A673 (cell line): ENCODE results near the gene TACC2. TPM values are rescaled to one million over a fixed set of nuclear protein-coding genes. Genes with fewer than 3 reads are reported as not detected.

ENCODE experiments used
- BruUV-seq: library from RNA; stranded (reverse); fragments of 400-500 nt; replicated peaks from 2 replicates; lab custom pipeline; 2021; lab: Mats Ljungman, UMichigan
- CTCF ChIA-PET: fragments of 300-600 bp; sonication (Branson Sonifier 250); formaldehyde crosslinking; loops from one replicate; lab custom pipeline; 2022; ENCODE audit warnings: antibody characterized with exemption; lab: Charles Lee
- POLR2A ChIA-PET: fragments of 300-600 bp; sonication (Branson Sonifier 250); formaldehyde crosslinking; loops from one replicate; lab custom pipeline; 2022; ENCODE audit warnings: antibody characterized with exemption; ENCODE audit not compliant: low non-redundant PET; lab: Charles Lee
- DNase-seq: peaks from one replicate; pipeline ENCODE4 v3.0.0-alpha.2; 2015; ENCODE audit warnings: low spot score
- H3K27ac ChIP-seq: fragments of 200-600 bp; sonication (generic); 2 replicates; pipeline ENCODE4 v1.5.1; 2016; ENCODE audit warnings: mixed run types, low read depth, mild to moderate bottlenecking, mixed read lengths, antibody characterized with exemption, low read length; ENCODE audit not compliant: poor library complexity, severe bottlenecking
- H3K27me3 ChIP-seq: fragments of 200-600 bp; sonication (generic); replicated peaks from 2 replicates; pipeline ENCODE4 v1.6.1; 2017; ENCODE audit warnings: mixed run types, low read depth, mild to moderate bottlenecking, mixed read lengths, antibody characterized with exemption, low read length; ENCODE audit not compliant: insufficient read depth, poor library complexity
- H3K36me3 ChIP-seq: fragments of 200-600 bp; sonication (generic); 2 replicates; pipeline ENCODE4 v1.6.1; 2016; ENCODE audit warnings: mixed run types, mild to moderate bottlenecking, mixed read lengths, antibody characterized with exemption, low read length; ENCODE audit not compliant: insufficient read depth, poor library complexity, severe bottlenecking
- H3K4me1 ChIP-seq: fragments of 200-600 bp; sonication (generic); 2 replicates; pipeline ENCODE4 v1.6.1; 2017; ENCODE audit warnings: mixed run types, mild to moderate bottlenecking, mixed read lengths, antibody characterized with exemption, low read length; ENCODE audit not compliant: insufficient read depth, poor library complexity, severe bottlenecking
- H3K4me3 ChIP-seq: fragments of 200-600 bp; sonication (generic); 2 replicates; pipeline ENCODE4 v1.5.1; 2016; ENCODE audit warnings: low read depth, mixed run types, mild to moderate bottlenecking, mixed read lengths, low read length; ENCODE audit not compliant: poor library complexity, severe bottlenecking
- H3K9me3 ChIP-seq: fragments of 200-600 bp; sonication (generic); 2 replicates; pipeline ENCODE4 v1.6.1; 2016; ENCODE audit warnings: mixed run types, low read depth, mild to moderate bottlenecking, mixed read lengths, antibody characterized with exemption, low read length; ENCODE audit not compliant: poor library complexity, severe bottlenecking
- CTCF ChIP-seq: fragments of 300-800, 200-600 bp; sonication (generic); conservative IDR thresholded peaks from 2 replicates; pipeline ENCODE4 v1.5.1; 2017; ENCODE audit warnings: low read depth, mild to moderate bottlenecking, antibody characterized with exemption, low read length, moderate library complexity, mixed read lengths
- EZH2 ChIP-seq: fragments of 200-600 bp; sonication (generic); IDR thresholded peaks from 2 replicates; pipeline ENCODE4 v1.6.1; 2017; ENCODE audit warnings: borderline replicate concordance, low read depth, mild to moderate bottlenecking, mixed read lengths, antibody characterized with exemption, low read length; ENCODE audit not compliant: poor library complexity, severe bottlenecking
- intact Hi-C: fragments of 100-400 bp; cut with micrococcal nuclease; formaldehyde crosslinking; loops from one replicate; pipeline ENCODE4 v1.10.0; 2022; ENCODE audit not compliant: unreplicated experiment
- total RNA-seq: library from RNA; stranded (reverse); gene quantifications from 2 replicates; pipeline ENCODE4 v1.2.3, GENCODE V29; 2021

The TACC2 gene
- total RNA-seq, 1 experiment from 2014 or later, result 0.62 TPM

- no peaks in the 10 kb centered on the region for H3K4me1 ChIP-seq
- H3K27me3 ChIP-seq, result no peaks in the 10 kb centered on the region
- no peak for DNase-seq
- POLR2A ChIA-PET, result no interaction called here
- TF ChIP-seq CTCF, result no peak
- no peak for TF ChIP-seq EZH2
- no TSS peak for BruUV-seq
- CTCF ChIA-PET, result no interaction called here
- intact Hi-C loops, result no loop called here
- no peak overlapping the region for H3K4me3 ChIP-seq
- no peaks in the 10 kb centered on the region for H3K36me3 ChIP-seq
- no peaks in the 10 kb centered on the region for H3K9me3 ChIP-seq
- no peak overlapping the region for H3K27ac ChIP-seq
Observed at GRCh38 chr10:122147663-122148062, 158.7 kb downstream of the TACC2 start.

GRCh38 chr10:122148876-122149560, 160.1 kb downstream of the TACC2 start:
- Histone ChIP-seq H3K36me3 (no peaks in the 10 kb centered on the region), H3K27me3 (no peaks in the 10 kb centered on the region), H3K4me3 (no peak overlapping the region), H3K27ac (no peak overlapping the region), H3K9me3 (no peaks in the 10 kb centered on the region), H3K4me1 (no peaks in the 10 kb centered on the region)
- ChIA-PET CTCF (no interaction called here), POLR2A (no interaction called here)
- BruUV-seq, result no TSS peak
- DNase-seq, result no peak
- intact Hi-C loops, result no loop called here
- TF ChIP-seq EZH2 (no peak), CTCF (no peak)

DNA sequence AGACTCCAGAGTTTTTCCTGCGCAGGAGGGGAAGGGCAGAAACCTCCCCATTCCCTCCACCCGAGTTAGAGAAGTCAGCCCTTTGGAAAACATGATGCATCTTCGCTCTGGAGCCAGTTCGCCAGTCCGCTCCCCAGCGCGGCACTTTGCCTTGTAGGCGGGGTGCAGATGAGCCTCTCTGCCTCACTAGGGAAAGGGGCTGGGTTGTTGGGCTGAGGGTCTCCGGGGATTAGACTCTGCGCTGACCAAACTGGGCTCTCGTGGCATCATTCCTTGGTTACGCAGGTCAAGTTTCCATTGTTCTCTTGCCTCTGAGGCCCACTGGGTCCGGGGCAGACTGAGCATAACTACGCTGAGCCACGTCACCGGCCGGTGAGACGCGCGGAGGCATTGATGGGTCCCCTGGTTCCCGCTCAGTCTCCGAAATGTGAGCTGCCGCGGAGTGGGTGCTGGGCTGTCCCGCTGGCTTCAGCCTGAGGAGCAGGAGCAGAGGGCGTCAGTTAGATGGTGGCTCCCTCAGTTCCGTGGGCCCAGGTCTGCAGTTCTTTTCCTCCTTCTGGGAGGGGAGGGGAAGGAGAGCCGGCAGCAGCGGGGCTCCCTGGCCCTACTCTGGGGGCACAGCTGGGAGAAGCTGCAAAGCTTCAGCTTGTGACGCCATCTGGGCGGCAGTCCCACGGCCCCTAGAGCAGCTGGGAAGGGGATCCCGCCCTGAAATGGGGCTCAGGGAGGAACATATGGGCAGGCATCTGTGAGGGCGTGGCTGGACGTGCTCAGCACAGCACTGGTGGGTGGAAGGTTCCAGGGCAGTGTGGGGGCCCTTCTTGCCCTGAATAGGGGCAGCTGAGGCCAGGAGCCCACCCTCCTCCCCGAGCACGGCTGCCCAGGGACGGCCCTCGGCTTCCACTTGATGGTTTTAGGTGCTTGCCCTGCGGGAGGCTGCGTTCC, 160.9 kb downstream of the TACC2 start:
- intact Hi-C loops, result no loop called here
- TF ChIP-seq CTCF (no peak), EZH2 (no peak)
- DNase-seq, result no peak
- Histone ChIP-seq H3K4me1 (no peaks in the 10 kb centered on the region), H3K9me3 (no peaks in the 10 kb centered on the region), H3K27me3 (peaks cover 5% of the 10 kb centered on the region), H3K27ac (no peak overlapping the region), H3K4me3 (no peak overlapping the region), H3K36me3 (no peaks in the 10 kb centered on the region)
- no TSS peak for BruUV-seq
- POLR2A ChIA-PET, result no interaction called here
- CTCF ChIA-PET, result no interaction called here
